HepG2 (cell line): ENCODE results near the gene GPR39. TPM values are rescaled to one million over a fixed set of nuclear protein-coding genes. Genes with fewer than 3 reads are reported as not detected.

Source experiments
- ATAC-seq: fragments of 200-7000 bp; cut with Tn5 transposase; 3 replicates; pipeline ENCODE4 v1.9.1; 2020; ENCODE audit warnings: mild to moderate bottlenecking, moderate library complexity
- BruUV-seq: library from RNA; stranded (reverse); fragments of 400-500 nt; replicated peaks from 2 replicates; lab custom pipeline; 2021; lab: Mats Ljungman, UMichigan
- CTCF ChIA-PET: fragments of 300-600 bp; formaldehyde crosslinking; extraction: SDS; loops from one replicate; lab custom pipeline; 2021; ENCODE audit warnings: low total read pairs, inconsistent platforms, low intra/inter-chr PET ratio; lab: Yijun Ruan, JAX
- POLR2A ChIA-PET: fragments of 350-600 bp; sonication (Branson Sonifier 250); formaldehyde crosslinking; loops from one replicate; lab custom pipeline; 2020; ENCODE audit warnings: antibody characterized with exemption, inconsistent platforms; lab: Yijun Ruan, JAX
- DNase-seq: peaks from one replicate; pipeline ENCODE4 v3.0.0-alpha.2; 2015; ENCODE audit warnings: low spot score
- FAIRE-seq: peaks from 3 replicates; lab custom pipeline; 2011; peaks lifted over from hg19 to GRCh38; lab: Jason Lieb, UNC
- H2AFZ ChIP-seq: one replicate; pipeline ENCODE4 v1.6.1; 2011; ENCODE audit warnings: low read length, inconsistent platforms
- H3K27ac ChIP-seq: fragments of 300-600 bp; 3 replicates; pipeline ENCODE4 v1.8.0; 2011; ENCODE audit warnings: mixed run types, mild to moderate bottlenecking, mixed read lengths, low read length, inconsistent platforms; ENCODE audit not compliant: insufficient read depth; ENCODE audit errors: extremely low read length
- H3K27me3 ChIP-seq, 2 experiments: fragments of 200-600 bp in 1 of 2; 2 replicates in 1 of 2; 3 replicates in 1 of 2; pipeline versions ENCODE4 v1.6.0 to v1.8.0; 2011; ENCODE audit warnings: low read length in 2 of 2, mild to moderate bottlenecking in 2 of 2, moderate library complexity in 2 of 2, inconsistent platforms in 1 of 2; ENCODE audit not compliant: insufficient read depth in 2 of 2, control insufficient read depth in 1 of 2
- H3K36me3 ChIP-seq, 2 experiments: fragments of 200-600 bp in 1 of 2; replicated peaks in 1 of 2; 2 replicates in 1 of 2; 3 replicates in 1 of 2; pipeline versions ENCODE4 v1.5.1 to v1.8.0; 2011; ENCODE audit warnings: low read length in 2 of 2, inconsistent platforms in 1 of 2; ENCODE audit not compliant: insufficient read depth in 2 of 2, control insufficient read depth in 1 of 2
- H3K4me1 ChIP-seq: 2 replicates; pipeline ENCODE4 v1.5.1; 2012; ENCODE audit warnings: low read length, inconsistent platforms; ENCODE audit not compliant: insufficient read depth
- H3K4me2 ChIP-seq: 2 replicates; pipeline ENCODE4 v1.6.0; 2011; ENCODE audit warnings: low read depth, low read length, inconsistent platforms
- H3K4me3 ChIP-seq, 3 experiments: fragments of 200-600 bp in 1 of 3; sonication (generic), shearing (Covaris generic) in 1 of 3; replicated peaks in 1 of 3; 2 replicates each; pipeline ENCODE4 v1.5.1; 2011 to 2016; ENCODE audit warnings: low read length in 3 of 3, inconsistent platforms in 2 of 3, low read depth in 2 of 3, mild to moderate bottlenecking in 2 of 3, control low read depth in 1 of 3, mixed read lengths in 1 of 3; ENCODE audit not compliant: insufficient read depth in 1 of 3
- H3K79me2 ChIP-seq: one replicate; pipeline ENCODE4 v1.6.1; 2011; ENCODE audit warnings: low read length, inconsistent platforms; ENCODE audit not compliant: insufficient read depth
- H3K9ac ChIP-seq: 2 replicates; pipeline ENCODE4 v1.6.0; 2011; ENCODE audit warnings: mild to moderate bottlenecking, low read depth, low read length, inconsistent platforms; ENCODE audit not compliant: insufficient read depth
- H3K9me3 ChIP-seq: 2 replicates; pipeline ENCODE4 v1.5.1; 2012; ENCODE audit warnings: mild to moderate bottlenecking, low read length
- H4K20me1 ChIP-seq: 2 replicates; pipeline ENCODE4 v1.6.0; 2011; ENCODE audit warnings: inconsistent platforms, mild to moderate bottlenecking, low read length, moderate library complexity; ENCODE audit not compliant: insufficient read depth
- AFF4 ChIP-seq: sonication (generic); formaldehyde crosslinking; IDR thresholded peaks from 2 replicates; pipeline ENCODE4 v1.4.0; 2020; ENCODE audit warnings: missing genetic modification reagents
- BORCS8-MEF2B ChIP-seq: sonication (generic); formaldehyde crosslinking; IDR thresholded peaks from 2 replicates; pipeline ENCODE4 v1.8.0; 2022; ENCODE audit warnings: mild to moderate bottlenecking, missing genetic modification reagents
- BRD4 ChIP-seq: sonication (generic); formaldehyde crosslinking; IDR thresholded peaks from 2 replicates; pipeline ENCODE4 v1.4.0; 2020; ENCODE audit warnings: missing genetic modification reagents
- GPN1 ChIP-seq: sonication (generic); formaldehyde crosslinking; IDR thresholded peaks from 2 replicates; pipeline ENCODE4 v1.5.1; 2020; ENCODE audit warnings: missing genetic modification reagents, borderline replicate concordance
- GZF1 ChIP-seq: sonication (generic); formaldehyde crosslinking; IDR thresholded peaks from 2 replicates; pipeline ENCODE4 v1.5.1; 2020; ENCODE audit warnings: mild to moderate bottlenecking, missing genetic modification reagents
- HDAC2 ChIP-seq: sonication (generic); formaldehyde crosslinking; IDR thresholded peaks from 2 replicates; pipeline ENCODE4 v1.4.0; 2020; ENCODE audit warnings: missing genetic modification reagents
- IKZF4 ChIP-seq: sonication (generic); formaldehyde crosslinking; IDR thresholded peaks from 2 replicates; pipeline ENCODE4 v1.5.1; 2020; ENCODE audit warnings: borderline replicate concordance, mild to moderate bottlenecking, low read depth, missing genetic modification reagents; ENCODE audit errors: not compliant biosample characterization
- LBX2 ChIP-seq: sonication (generic); formaldehyde crosslinking; IDR thresholded peaks from 2 replicates; pipeline ENCODE4 v1.5.0; 2020; ENCODE audit warnings: missing genetic modification reagents, mild to moderate bottlenecking, borderline replicate concordance
- MAF1 ChIP-seq: sonication (generic); formaldehyde crosslinking; IDR thresholded peaks from 2 replicates; pipeline ENCODE4 v1.5.0; 2020; ENCODE audit warnings: missing genetic modification reagents, borderline replicate concordance
- POGZ ChIP-seq: sonication (generic); formaldehyde crosslinking; IDR thresholded peaks from 2 replicates; pipeline ENCODE4 v1.4.0; 2020; ENCODE audit warnings: mild to moderate bottlenecking, missing genetic modification reagents
- RORA ChIP-seq: sonication (generic); formaldehyde crosslinking; IDR thresholded peaks from 2 replicates; pipeline ENCODE4 v1.5.0; 2020; ENCODE audit warnings: mild to moderate bottlenecking, missing genetic modification reagents, moderate library complexity
- SOX13 ChIP-seq, 3 experiments: fragments of 450-650 bp in 1 of 3; sonication (generic) in 1 of 3; formaldehyde crosslinking in 1 of 3; IDR thresholded peaks in 2 of 3; conservative IDR thresholded peaks in 1 of 3; 2 replicates each; pipeline versions ENCODE4 v1.5.0 to v1.6.1; 2016 to 2020; ENCODE audit warnings: antibody characterized with exemption in 1 of 3, mild to moderate bottlenecking in 1 of 3, missing compliant biosample characterization in 1 of 3, missing genetic modification reagents in 1 of 3, moderate library complexity in 1 of 3
- UBTF ChIP-seq: sonication (generic); formaldehyde crosslinking; IDR thresholded peaks from 2 replicates; pipeline ENCODE4 v1.4.0; 2020; ENCODE audit warnings: mild to moderate bottlenecking, missing genetic modification reagents
- XRCC5 ChIP-seq: fragments of 200-400 bp; formaldehyde crosslinking; optimal IDR thresholded peaks from 2 replicates; pipeline ENCODE3; 2017; ENCODE audit warnings: mild to moderate bottlenecking, low read length
- ZEB1 ChIP-seq: IDR thresholded peaks from 2 replicates; pipeline ENCODE4 v1.6.1; 2012; ENCODE audit warnings: mild to moderate bottlenecking, low read depth, inconsistent platforms; ENCODE audit not compliant: insufficient replicate concordance
- ZIK1 ChIP-seq: sonication (generic); formaldehyde crosslinking; IDR thresholded peaks from 2 replicates; pipeline ENCODE4 v1.5.0; 2020; ENCODE audit warnings: mild to moderate bottlenecking, low read depth, missing genetic modification reagents, borderline replicate concordance
- ZNF296 ChIP-seq: sonication (generic); formaldehyde crosslinking; conservative IDR thresholded peaks from 2 replicates; pipeline ENCODE4 v1.5.0; 2020; ENCODE audit warnings: mild to moderate bottlenecking, missing genetic modification reagents
- ZNF446 ChIP-seq: sonication (generic); formaldehyde crosslinking; IDR thresholded peaks from 2 replicates; pipeline ENCODE4 v1.5.0; 2020; ENCODE audit warnings: mild to moderate bottlenecking, missing genetic modification reagents
- ZNF644 ChIP-seq: IDR thresholded peaks from 2 replicates; pipeline ENCODE4 v1.6.1; 2016; ENCODE audit warnings: low read depth
- WGBS: methylation state at CpG from one replicate; pipeline ENCODE4 v1.1.6; 2017; ENCODE audit warnings: low lambda C conversion rate; 5-methylcytosine and 5-hydroxymethylcytosine counted together
- in situ Hi-C: cut with HindIII; loops from 2 replicates; pipeline ENCODE4 v1.10.0; 2017; ENCODE audit warnings: low pct_unique_long_range_greater_than_20kb; ENCODE audit not compliant: extremely low pct_ligation_motif_present
- intact Hi-C: fragments of 100-400 bp; cut with micrococcal nuclease; formaldehyde crosslinking; loops from one replicate; pipeline ENCODE4 v1.10.0; 2022; ENCODE audit not compliant: unreplicated experiment
- polyA plus RNA-seq, 8 experiments: library from polyadenylated mRNA; depleted of rRNA in 3 of 8; stranded (reverse) in 7 of 8; unstranded in 1 of 8; fragments of >200 nt; fragmentation: Illumina TruSeq in 4 of 8; extraction: Trizol in 4 of 8; gene quantifications; 2 replicates each; pipeline versions ENCODE4 v1.2.1 to v1.2.3, GENCODE V29; 2011 to 2016; ENCODE audit warnings: low read depth in 4 of 8, missing spikeins in 1 of 8, mixed read lengths in 1 of 8; ENCODE audit not compliant: insufficient read depth in 1 of 8
- total RNA-seq, 5 experiments: library from RNA; depleted of rRNA; stranded (reverse); fragments of >200 nt; fragmentation: Illumina TruSeq; extraction: Trizol; gene quantifications; 2 replicates each; pipeline ENCODE4 v1.2.3, GENCODE V29; 2016; ENCODE audit warnings: low read depth in 1 of 5

The GPR39 gene
- total and polyA plus RNA-seq, 2 of the 13 experiments (the other 11 are each of a cell fraction or from before 2014, with no cell fraction given) = 0.16 to 0.62 TPM

GRCh38 chr2:132595186-132595585 is 178.6 kb downstream of the GPR39 start (continued):
- TF ChIP-seq ZNF446 (CRISPR knock-in tag) (no peak), ZNF296 (CRISPR knock-in tag) (no peak), UBTF (no peak), ZNF644 (CRISPR knock-in tag) (no peak), GPN1 (no peak), RORA (CRISPR knock-in tag) (no peak), POGZ (CRISPR knock-in tag) (no peak), SOX13 (IDR thresholded peaks at IDR 0.05) (no peak), SOX13 (CRISPR knock-in tag; conservative IDR thresholded peaks at IDR 0.05 in 1 of 2, IDR thresholded peaks at IDR 0.05 in 1 of 2) (no peak), GZF1 (CRISPR knock-in tag) (no peak), BRD4 (CRISPR knock-in tag) (no peak)

- no peaks in the 10 kb centered on the region for H3K36me3 ChIP-seq
- TF ChIP-seq ZEB1 = no peak
- no peak for TF ChIP-seq BORCS8-MEF2B (CRISPR knock-in tag)
- no peak for TF ChIP-seq IKZF4 (CRISPR knock-in tag)
- no peak for TF ChIP-seq AFF4
- no peak for TF ChIP-seq LBX2 (CRISPR knock-in tag)
- no peak for TF ChIP-seq XRCC5
- TF ChIP-seq HDAC2 = no peak
- no peak for TF ChIP-seq MAF1 (CRISPR knock-in tag)
- no peak for TF ChIP-seq ZIK1
Measured at GRCh38 chr2:132595693-132596092, 179.1 kb downstream of the GPR39 start.

More at GRCh38 chr2:132595693-132596092, 179.1 kb downstream of the GPR39 start:
- Histone ChIP-seq H3K27me3 (no peaks in the 10 kb centered on the region), H3K9me3 (peaks cover 24% of the 10 kb centered on the region; the same call in 1 of the 2 replicates), H3K79me2 (no peaks in the 10 kb centered on the region), H3K4me3 (no peak overlapping the region), H4K20me1 (no peaks in the 10 kb centered on the region), H3K4me1 (no peaks in the 10 kb centered on the region), H3K9ac (no peak overlapping the region), H2AFZ (no peak overlapping the region), H3K4me2 (no peak overlapping the region), H3K27ac (no peak overlapping the region)
- no peak for ATAC-seq
- BruUV-seq = no TSS peak
- DNase-seq = no peak
- FAIRE-seq = no peak
- ChIA-PET CTCF (no interaction called here), POLR2A (no interaction called here)
- in situ Hi-C loops (no loop called here), intact Hi-C loops (no loop called here)
- 0% methylated on average over 2 of the region's 2 CpGs for WGBS
